Breast epithelium (tissue), 3 donors: ENCODE measurements around the gene OBP2A.

Experiments
- CTCF ChIP-seq, 3 donors: fragments of 450-650 bp; IDR thresholded peaks; one replicate each; pipeline ENCODE4 v1.5.1; 2016 to 2017; ENCODE audit warnings: antibody characterized with exemption in 3 of 3, mild to moderate bottlenecking in 3 of 3, moderate library complexity in 3 of 3
- POLR2A ChIP-seq: fragments of 450-650 bp; IDR thresholded peaks from one replicate; pipeline ENCODE4 v1.6.1; 2016; ENCODE audit warnings: antibody characterized with exemption, mild to moderate bottlenecking, moderate library complexity
- POLR2AphosphoS5 ChIP-seq, 3 donors: sonication (generic); formaldehyde crosslinking; IDR thresholded peaks; one replicate each; pipeline ENCODE4 v1.6.1; 2017; ENCODE audit warnings: antibody characterized with exemption in 3 of 3

DNA sequence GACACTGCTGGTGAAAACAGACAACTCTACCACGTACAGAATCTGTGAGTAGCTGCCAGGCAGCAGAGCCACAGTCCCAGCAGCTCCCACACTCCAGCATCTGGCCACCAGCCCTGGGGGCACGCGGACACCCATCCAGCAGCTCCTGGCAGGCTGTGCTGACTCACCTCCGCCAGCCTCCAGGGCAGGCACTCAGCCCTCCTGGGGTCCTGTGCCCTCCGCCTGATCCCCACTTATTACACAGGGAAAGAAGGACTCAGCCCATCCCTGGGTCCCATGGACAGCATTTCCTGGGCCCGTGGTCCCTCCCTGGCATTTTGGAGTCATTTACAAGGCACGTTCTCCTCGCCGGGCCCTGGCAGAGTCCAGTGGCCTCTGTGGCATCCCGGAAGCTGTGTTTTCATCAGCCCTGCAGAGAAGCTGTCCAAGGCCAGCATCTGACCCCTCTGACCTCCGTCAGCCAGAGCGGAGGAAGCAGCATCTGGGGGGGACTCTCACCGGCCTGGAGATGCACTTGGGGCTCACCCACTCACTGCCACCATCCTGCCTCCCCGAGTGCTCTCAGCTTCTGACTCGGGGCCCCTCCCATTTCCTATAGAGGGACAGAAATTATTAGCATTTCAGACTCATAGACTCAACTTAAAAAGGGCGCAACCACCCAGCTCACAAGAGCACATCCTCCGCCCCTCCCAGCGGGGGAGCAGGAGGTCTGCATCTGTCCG is 37.2 kb downstream of the OBP2A start:
- no peak for TF ChIP-seq CTCF (IDR thresholded peaks at IDR 0.05)
- TF ChIP-seq POLR2A = no peak
- no peak for TF ChIP-seq POLR2AphosphoS5 (IDR thresholded peaks at IDR 0.05)
